K562 (cell line): ENCODE measurements around the gene PCBP2. TPM values are rescaled to one million over a fixed set of nuclear protein-coding genes. Genes with fewer than 3 reads are reported as not detected.

Source experiments
- ATF1 ChIP-seq, 2 experiments: fragments of 450-650 bp in 1 of 2; IDR thresholded peaks; 2 replicates each; pipeline ENCODE4 v1.6.1; 2016; ENCODE audit warnings: missing compliant biosample characterization in 1 of 2, missing genetic modification characterization in 1 of 2
- CLOCK ChIP-seq: fragments of 250-450 bp; sonication (Bioruptor Pico); IDR thresholded peaks from 2 replicates; pipeline ENCODE4 v1.4.0; 2020; ENCODE audit warnings: mild to moderate bottlenecking, moderate library complexity, borderline replicate concordance
- CXXC5 ChIP-seq: fragments of 250-450 bp; sonication (Bioruptor Pico); IDR thresholded peaks from 2 replicates; pipeline ENCODE4 v1.8.0; 2022; ENCODE audit warnings: inconsistent platforms, mild to moderate bottlenecking, moderate library complexity
- DPF2 ChIP-seq: fragments of 450-650 bp; IDR thresholded peaks from 2 replicates; pipeline ENCODE4 v1.6.1; 2016
- HNRNPL ChIP-seq: fragments of 200-400 bp; formaldehyde crosslinking; IDR thresholded peaks from 2 replicates; pipeline ENCODE4 v1.6.1; 2017; ENCODE audit warnings: low read depth, mild to moderate bottlenecking, low read length
- IRF2 ChIP-seq: sonication (generic); formaldehyde crosslinking; IDR thresholded peaks from 2 replicates; pipeline ENCODE4 v1.8.1; 2022; ENCODE audit warnings: mild to moderate bottlenecking, missing genetic modification reagents
- NCOA6 ChIP-seq: fragments of 450-650 bp; IDR thresholded peaks from 2 replicates; pipeline ENCODE4 v1.6.1; 2017; ENCODE audit warnings: mild to moderate bottlenecking
- PKNOX1 ChIP-seq: fragments of 450-650 bp; IDR thresholded peaks from 2 replicates; pipeline ENCODE4 v1.6.1; 2016
- RBM14 ChIP-seq: fragments of 200-400 bp; formaldehyde crosslinking; IDR thresholded peaks from 2 replicates; pipeline ENCODE4 v1.6.1; 2018; ENCODE audit warnings: low read depth, mild to moderate bottlenecking, low read length, moderate library complexity, borderline replicate concordance; ENCODE audit not compliant: insufficient read depth
- REST ChIP-seq, 2 experiments: fragments of 450-650 bp; formaldehyde crosslinking in 1 of 2; IDR thresholded peaks; 2 replicates each; pipeline versions ENCODE4 v1.4.0 to v1.6.1; 2014 to 2020; ENCODE audit warnings: mild to moderate bottlenecking in 2 of 2, borderline replicate concordance in 1 of 2, low read depth in 1 of 2
- SOX6 ChIP-seq: fragments of 450-650 bp; IDR thresholded peaks from 2 replicates; pipeline ENCODE4 v1.6.1; 2014; ENCODE audit warnings: mild to moderate bottlenecking
- TAF9B ChIP-seq: fragments of 450-650 bp; IDR thresholded peaks from 2 replicates; pipeline ENCODE4 v1.6.1; 2018; ENCODE audit warnings: mild to moderate bottlenecking; ENCODE audit not compliant: partially characterized antibody
- USF1 ChIP-seq: sonication (generic); formaldehyde crosslinking; IDR thresholded peaks from 2 replicates; pipeline ENCODE4 v1.9.0; 2022; ENCODE audit warnings: mild to moderate bottlenecking, missing genetic modification reagents
- ZNF239 ChIP-seq: fragments of 250-450 bp; sonication (Bioruptor Pico); IDR thresholded peaks from 2 replicates; pipeline ENCODE4 v1.4.0; 2020; ENCODE audit warnings: mild to moderate bottlenecking
- ZNF24 ChIP-seq: fragments of 450-650 bp; IDR thresholded peaks from 2 replicates; pipeline ENCODE4 v1.6.1; 2016
- ZNF707 ChIP-seq: fragments of 250-450 bp; sonication (Bioruptor Pico); conservative IDR thresholded peaks from 2 replicates; pipeline ENCODE4 v1.8.0; 2022; ENCODE audit warnings: inconsistent platforms, mild to moderate bottlenecking, moderate library complexity
- polyA plus RNA-seq, 8 experiments: library from polyadenylated mRNA; depleted of rRNA in 4 of 8; stranded (reverse) in 5 of 8; unstranded in 3 of 8; fragments of >200 nt; fragmentation: Nextera tagmentation in 2 of 8; fragmentation: Illumina TruSeq in 1 of 8; extraction: Ambion mirVana in 2 of 8; extraction: Trizol in 1 of 8; gene quantifications; 2 replicates each; pipeline versions ENCODE4 v1.2.1 to v1.2.3, GENCODE V29; 2011 to 2014; ENCODE audit warnings: inconsistent platforms in 1 of 8, missing spikeins in 1 of 8
- total RNA-seq, 7 experiments: library from RNA; depleted of rRNA in 6 of 7; stranded (reverse); fragments of >200 nt in 6 of 7; fragmentation: Illumina TruSeq in 2 of 7; extraction: Trizol in 2 of 7; gene quantifications; 2 replicates each; pipeline versions ENCODE4 v1.2.1 to v1.2.3, GENCODE V29; 2011 to 2021; ENCODE audit warnings: low replicate concordance in 1 of 7

Gene PCBP2
- total and polyA plus RNA-seq, 9 of the 15 experiments (the other 6 are each of a cell fraction or from before 2014, with no cell fraction given) = 137 to 831 (median 328) TPM

- TF ChIP-seq CXXC5 (CRISPR knock-in tag) = peak; percentile 93
- TF ChIP-seq TAF9B = peak; percentile 65
- no peak for TF ChIP-seq NCOA6
- TF ChIP-seq REST (IDR thresholded peaks at IDR 0.05; ENCODE audit: borderline replicate concordance) = peak; percentile 8; the same call in 1 of the 2 replicates
- no peak for TF ChIP-seq REST (CRISPR knock-in tag; IDR thresholded peaks at IDR 0.05; ENCODE audit: low read depth)
- no peak for TF ChIP-seq RBM14
- TF ChIP-seq ATF1 (CRISPR knock-in tag; IDR thresholded peaks at IDR 0.05) = peak; percentile 83
- peak; percentile 96 for TF ChIP-seq ATF1 (tag; IDR thresholded peaks at IDR 0.05)
- no peak for TF ChIP-seq IRF2 (CRISPR knock-in tag)
- TF ChIP-seq SOX6 = peak; percentile 85
- no peak for TF ChIP-seq ZNF239 (CRISPR knock-in tag)
- no peak for TF ChIP-seq CLOCK (CRISPR knock-in tag)
- no peak for TF ChIP-seq USF1
- TF ChIP-seq PKNOX1 = peak; percentile 72
- no peak; the same call in 1 of the 2 replicates for TF ChIP-seq HNRNPL
- TF ChIP-seq DPF2 = peak; percentile 61
- TF ChIP-seq ZNF24 = peak; percentile 33; the same call in 1 of the 2 replicates
- TF ChIP-seq ZNF707 = no peak
Observed at GRCh38 chr12:53451661-53452158, at the start of gene PCBP2 (continued).
